HepG2 (cell line): ENCODE results near the gene KIF26B. TPM values are rescaled to one million over a fixed set of nuclear protein-coding genes. Genes with fewer than 3 reads are reported as not detected.

Experiments used
- ATAC-seq: fragments of 200-7000 bp; cut with Tn5 transposase; 3 replicates; pipeline ENCODE4 v1.9.1; 2020; ENCODE audit warnings: mild to moderate bottlenecking, moderate library complexity
- BruUV-seq: library from RNA; stranded (reverse); fragments of 400-500 nt; replicated peaks from 2 replicates; lab custom pipeline; 2021; lab: Mats Ljungman, UMichigan
- CTCF ChIA-PET: fragments of 300-600 bp; formaldehyde crosslinking; extraction: SDS; loops from one replicate; lab custom pipeline; 2021; ENCODE audit warnings: low total read pairs, inconsistent platforms, low intra/inter-chr PET ratio; lab: Yijun Ruan, JAX
- POLR2A ChIA-PET: fragments of 350-600 bp; sonication (Branson Sonifier 250); formaldehyde crosslinking; loops from one replicate; lab custom pipeline; 2020; ENCODE audit warnings: antibody characterized with exemption, inconsistent platforms; lab: Yijun Ruan, JAX
- DNase-seq: peaks from one replicate; pipeline ENCODE4 v3.0.0-alpha.2; 2015; ENCODE audit warnings: low spot score
- FAIRE-seq: peaks from 3 replicates; lab custom pipeline; 2011; peaks lifted over from hg19 to GRCh38; lab: Jason Lieb, UNC
- H2AFZ ChIP-seq: one replicate; pipeline ENCODE4 v1.6.1; 2011; ENCODE audit warnings: low read length, inconsistent platforms
- H3K27ac ChIP-seq: fragments of 300-600 bp; 3 replicates; pipeline ENCODE4 v1.8.0; 2011; ENCODE audit warnings: mixed run types, mild to moderate bottlenecking, mixed read lengths, low read length, inconsistent platforms; ENCODE audit not compliant: insufficient read depth; ENCODE audit errors: extremely low read length
- H3K27me3 ChIP-seq, 2 experiments: fragments of 200-600 bp in 1 of 2; 2 replicates in 1 of 2; 3 replicates in 1 of 2; pipeline versions ENCODE4 v1.6.0 to v1.8.0; 2011; ENCODE audit warnings: low read length in 2 of 2, mild to moderate bottlenecking in 2 of 2, moderate library complexity in 2 of 2, inconsistent platforms in 1 of 2; ENCODE audit not compliant: insufficient read depth in 2 of 2, control insufficient read depth in 1 of 2
- H3K36me3 ChIP-seq, 2 experiments: fragments of 200-600 bp in 1 of 2; replicated peaks in 1 of 2; 2 replicates in 1 of 2; 3 replicates in 1 of 2; pipeline versions ENCODE4 v1.5.1 to v1.8.0; 2011; ENCODE audit warnings: low read length in 2 of 2, inconsistent platforms in 1 of 2; ENCODE audit not compliant: insufficient read depth in 2 of 2, control insufficient read depth in 1 of 2
- H3K4me1 ChIP-seq: 2 replicates; pipeline ENCODE4 v1.5.1; 2012; ENCODE audit warnings: low read length, inconsistent platforms; ENCODE audit not compliant: insufficient read depth
- H3K4me2 ChIP-seq: 2 replicates; pipeline ENCODE4 v1.6.0; 2011; ENCODE audit warnings: low read depth, low read length, inconsistent platforms
- H3K4me3 ChIP-seq, 3 experiments: fragments of 200-600 bp in 1 of 3; sonication (generic), shearing (Covaris generic) in 1 of 3; replicated peaks in 1 of 3; 2 replicates each; pipeline ENCODE4 v1.5.1; 2011 to 2016; ENCODE audit warnings: low read length in 3 of 3, inconsistent platforms in 2 of 3, low read depth in 2 of 3, mild to moderate bottlenecking in 2 of 3, control low read depth in 1 of 3, mixed read lengths in 1 of 3; ENCODE audit not compliant: insufficient read depth in 1 of 3
- H3K79me2 ChIP-seq: one replicate; pipeline ENCODE4 v1.6.1; 2011; ENCODE audit warnings: low read length, inconsistent platforms; ENCODE audit not compliant: insufficient read depth
- H3K9ac ChIP-seq: 2 replicates; pipeline ENCODE4 v1.6.0; 2011; ENCODE audit warnings: mild to moderate bottlenecking, low read depth, low read length, inconsistent platforms; ENCODE audit not compliant: insufficient read depth
- H3K9me3 ChIP-seq: 2 replicates; pipeline ENCODE4 v1.5.1; 2012; ENCODE audit warnings: mild to moderate bottlenecking, low read length
- H4K20me1 ChIP-seq: 2 replicates; pipeline ENCODE4 v1.6.0; 2011; ENCODE audit warnings: inconsistent platforms, mild to moderate bottlenecking, low read length, moderate library complexity; ENCODE audit not compliant: insufficient read depth
- ATM ChIP-seq: fragments of 450-650 bp; IDR thresholded peaks from 2 replicates; pipeline ENCODE4 v1.7.1; 2017; ENCODE audit warnings: mild to moderate bottlenecking, borderline replicate concordance
- CCDC6 ChIP-seq: sonication (generic); formaldehyde crosslinking; IDR thresholded peaks from 2 replicates; pipeline ENCODE4 v1.8.1; 2022; ENCODE audit warnings: mild to moderate bottlenecking, missing genetic modification reagents, moderate library complexity
- CHD2 ChIP-seq: IDR thresholded peaks from 2 replicates; pipeline ENCODE4 v1.6.1; 2011; ENCODE audit warnings: low read depth, low read length, improper control_type of control experiment
- ELF3 ChIP-seq: IDR thresholded peaks from 2 replicates; pipeline ENCODE4 v1.6.1; 2016; ENCODE audit warnings: missing genetic modification reagents, missing compliant biosample characterization
- ETV5 ChIP-seq: IDR thresholded peaks from 2 replicates; pipeline ENCODE4 v1.6.1; 2018; ENCODE audit warnings: missing biosample characterization, missing genetic modification reagents, inconsistent platforms, borderline replicate concordance
- PHF20 ChIP-seq: sonication (generic); formaldehyde crosslinking; IDR thresholded peaks from 2 replicates; pipeline ENCODE4 v1.5.0; 2020; ENCODE audit warnings: mild to moderate bottlenecking, missing genetic modification reagents
- POLR2AphosphoS5 ChIP-seq: IDR thresholded peaks from 2 replicates; pipeline ENCODE4 v1.6.1; 2012; ENCODE audit warnings: low read depth, low read length
- PRPF4 ChIP-seq: fragments of 200-400 bp; formaldehyde crosslinking; IDR thresholded peaks from 2 replicates; pipeline ENCODE4 v1.6.1; 2016; ENCODE audit warnings: low read length, low read depth; ENCODE audit not compliant: poor library complexity, severe bottlenecking
- RARG ChIP-seq: sonication (generic); formaldehyde crosslinking; IDR thresholded peaks from 2 replicates; pipeline ENCODE4 v1.4.0; 2020; ENCODE audit warnings: low read depth, mild to moderate bottlenecking, missing genetic modification reagents
- SALL1 ChIP-seq: sonication (generic); formaldehyde crosslinking; IDR thresholded peaks from 2 replicates; pipeline ENCODE4 v1.8.0; 2022; ENCODE audit warnings: mild to moderate bottlenecking, missing genetic modification reagents
- SMAD3 ChIP-seq: sonication (generic); formaldehyde crosslinking; IDR thresholded peaks from 2 replicates; pipeline ENCODE4 v1.4.0; 2020; ENCODE audit warnings: missing genetic modification reagents
- ZNF280D ChIP-seq: sonication (generic); formaldehyde crosslinking; IDR thresholded peaks from 2 replicates; pipeline ENCODE4 v1.5.1; 2020; ENCODE audit warnings: mild to moderate bottlenecking, missing genetic modification reagents
- ZNF292 ChIP-seq: sonication (generic); formaldehyde crosslinking; IDR thresholded peaks from 2 replicates; pipeline ENCODE4 v1.8.1; 2022; ENCODE audit warnings: mild to moderate bottlenecking, low read depth, missing genetic modification reagents, borderline replicate concordance
- ZNF333 ChIP-seq: sonication (generic); formaldehyde crosslinking; IDR thresholded peaks from 2 replicates; pipeline ENCODE4 v1.4.0; 2020; ENCODE audit warnings: mild to moderate bottlenecking, missing genetic modification reagents, borderline replicate concordance
- ZNF414 ChIP-seq: sonication (generic); formaldehyde crosslinking; IDR thresholded peaks from 2 replicates; pipeline ENCODE4 v1.5.0; 2020; ENCODE audit warnings: missing genetic modification reagents
- ZNF468 ChIP-seq: sonication (generic); formaldehyde crosslinking; IDR thresholded peaks from 2 replicates; pipeline ENCODE4 v1.8.0; 2022; ENCODE audit warnings: mild to moderate bottlenecking, moderate library complexity, missing genetic modification reagents
- ZNF501 ChIP-seq: sonication (generic); formaldehyde crosslinking; IDR thresholded peaks from 2 replicates; pipeline ENCODE4 v1.5.1; 2020; ENCODE audit warnings: mild to moderate bottlenecking, moderate library complexity, missing genetic modification reagents
- WGBS: methylation state at CpG from one replicate; pipeline ENCODE4 v1.1.6; 2017; ENCODE audit warnings: low lambda C conversion rate; 5-methylcytosine and 5-hydroxymethylcytosine counted together
- in situ Hi-C: cut with HindIII; loops from 2 replicates; pipeline ENCODE4 v1.10.0; 2017; ENCODE audit warnings: low pct_unique_long_range_greater_than_20kb; ENCODE audit not compliant: extremely low pct_ligation_motif_present
- intact Hi-C: fragments of 100-400 bp; cut with micrococcal nuclease; formaldehyde crosslinking; loops from one replicate; pipeline ENCODE4 v1.10.0; 2022; ENCODE audit not compliant: unreplicated experiment
- polyA plus RNA-seq, 8 experiments: library from polyadenylated mRNA; depleted of rRNA in 3 of 8; stranded (reverse) in 7 of 8; unstranded in 1 of 8; fragments of >200 nt; fragmentation: Illumina TruSeq in 4 of 8; extraction: Trizol in 4 of 8; gene quantifications; 2 replicates each; pipeline versions ENCODE4 v1.2.1 to v1.2.3, GENCODE V29; 2011 to 2016; ENCODE audit warnings: low read depth in 4 of 8, missing spikeins in 1 of 8, mixed read lengths in 1 of 8; ENCODE audit not compliant: insufficient read depth in 1 of 8
- total RNA-seq, 5 experiments: library from RNA; depleted of rRNA; stranded (reverse); fragments of >200 nt; fragmentation: Illumina TruSeq; extraction: Trizol; gene quantifications; 2 replicates each; pipeline ENCODE4 v1.2.3, GENCODE V29; 2016; ENCODE audit warnings: low read depth in 1 of 5
- TF ChIP-seq, protein P1 (sequence below): IDR thresholded peaks from 2 replicates; pipeline ENCODE4 v1.6.1; 2016
- TF ChIP-seq, protein P2 (sequence below): sonication (generic); formaldehyde crosslinking; IDR thresholded peaks from 2 replicates; pipeline ENCODE4 v1.4.0; 2020; ENCODE audit warnings: mild to moderate bottlenecking, missing genetic modification reagents

The KIF26B gene
- total and polyA plus RNA-seq, 2 of the 13 experiments (the other 11 are each of a cell fraction or from before 2014, with no cell fraction given) = 0.08 to 0.09 TPM

- TF ChIP-seq SMAD3 (CRISPR knock-in tag) (no peak), ZNF280D (CRISPR knock-in tag) (no peak), ZNF468 (CRISPR knock-in tag) (no peak), RARG (no peak), ZNF501 (CRISPR knock-in tag) (no peak), SALL1 (no peak)
- TF ChIP-seq, protein P1, sequence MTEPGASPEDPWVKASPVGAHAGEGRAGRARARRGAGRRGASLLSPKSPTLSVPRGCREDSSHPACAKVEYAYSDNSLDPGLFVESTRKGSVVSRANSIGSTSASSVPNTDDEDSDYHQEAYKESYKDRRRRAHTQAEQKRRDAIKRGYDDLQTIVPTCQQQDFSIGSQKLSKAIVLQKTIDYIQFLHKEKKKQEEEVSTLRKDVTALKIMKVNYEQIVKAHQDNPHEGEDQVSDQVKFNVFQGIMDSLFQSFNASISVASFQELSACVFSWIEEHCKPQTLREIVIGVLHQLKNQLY (CRISPR knock-in tag) = no peak
- TF ChIP-seq, protein P2, sequence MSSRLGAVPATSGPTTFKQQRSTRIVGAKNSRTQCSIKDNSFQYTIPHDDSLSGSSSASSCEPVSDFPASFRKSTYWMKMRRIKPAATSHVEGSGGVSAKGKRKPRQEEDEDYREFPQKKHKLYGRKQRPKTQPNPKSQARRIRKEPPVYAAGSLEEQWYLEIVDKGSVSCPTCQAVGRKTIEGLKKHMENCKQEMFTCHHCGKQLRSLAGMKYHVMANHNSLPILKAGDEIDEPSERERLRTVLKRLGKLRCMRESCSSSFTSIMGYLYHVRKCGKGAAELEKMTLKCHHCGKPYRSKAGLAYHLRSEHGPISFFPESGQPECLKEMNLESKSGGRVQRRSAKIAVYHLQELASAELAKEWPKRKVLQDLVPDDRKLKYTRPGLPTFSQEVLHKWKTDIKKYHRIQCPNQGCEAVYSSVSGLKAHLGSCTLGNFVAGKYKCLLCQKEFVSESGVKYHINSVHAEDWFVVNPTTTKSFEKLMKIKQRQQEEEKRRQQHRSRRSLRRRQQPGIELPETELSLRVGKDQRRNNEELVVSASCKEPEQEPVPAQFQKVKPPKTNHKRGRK = no peak
Observed at GRCh38 chr1:245184779-245185178, 30.0 kb downstream of the KIF26B start (continued).

DNA sequence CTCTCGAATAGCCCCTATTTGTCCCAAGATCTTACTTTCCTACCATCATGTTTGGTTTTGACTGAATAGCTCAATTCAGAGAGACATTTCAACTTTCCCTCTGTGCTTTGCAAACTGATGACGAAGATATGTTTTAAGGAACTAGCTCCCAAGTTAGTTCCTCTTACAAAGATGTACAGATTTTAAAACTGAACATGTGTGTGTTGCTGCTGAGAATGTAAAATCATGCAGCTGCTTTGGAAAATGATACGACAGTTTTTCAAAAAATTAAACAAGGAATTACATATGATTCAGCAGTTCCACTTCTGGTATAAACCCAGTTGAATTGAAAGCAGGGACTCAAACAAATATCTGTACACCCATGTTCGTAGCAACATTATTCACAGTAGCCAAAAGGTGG, 33.6 kb downstream of the KIF26B start:
- CTCF ChIA-PET = no interaction called here
- H4K20me1 ChIP-seq = no peaks in the 10 kb centered on the region
- BruUV-seq = no TSS peak
- no peak for TF ChIP-seq ZNF292 (CRISPR knock-in tag)
- no peak for TF ChIP-seq ETV5 (CRISPR knock-in tag)
- no peak for TF ChIP-seq PHF20 (CRISPR knock-in tag)
- TF ChIP-seq ELF3 (CRISPR knock-in tag) = no peak
- TF ChIP-seq ZNF333 (CRISPR knock-in tag) = no peak
- no peak for TF ChIP-seq PRPF4
- TF ChIP-seq CHD2 = no peak
- TF ChIP-seq ZNF414 (CRISPR knock-in tag) = no peak
- TF ChIP-seq ATM = no peak
- no peak for TF ChIP-seq POLR2AphosphoS5
- no peak for TF ChIP-seq CCDC6 (CRISPR knock-in tag)

More for the DNA sequence above, 33.6 kb downstream of the KIF26B start:
- Histone ChIP-seq H3K79me2 (no peaks in the 10 kb centered on the region), H3K4me2 (no peak overlapping the region), H2AFZ (no peak overlapping the region), H3K4me1 (peaks cover 5% of the 10 kb centered on the region; the same call in 1 of the 2 replicates), H3K36me3 (no peaks in the 10 kb centered on the region), H3K9ac (no peak overlapping the region), H3K9me3 (no peaks in the 10 kb centered on the region), H3K27me3 (no peaks in the 10 kb centered on the region), H3K4me3 (no peak overlapping the region), H3K27ac (no peak overlapping the region)
- in situ Hi-C loops (no loop called here), intact Hi-C loops (no loop called here)
- POLR2A ChIA-PET = no interaction called here
- WGBS = 44% methylated on average over 4 of the region's 4 CpGs
- no peak for FAIRE-seq
- ATAC-seq = no peak
- DNase-seq = no peak
